RKO (cell line): ENCODE data around the gene UTP4.

ENCODE experiments used
- DNase-seq: peaks from one replicate; pipeline ENCODE4 v3.0.0-alpha.2; 2016; ENCODE audit warnings: low spot score

UTP4 gene

DNA sequence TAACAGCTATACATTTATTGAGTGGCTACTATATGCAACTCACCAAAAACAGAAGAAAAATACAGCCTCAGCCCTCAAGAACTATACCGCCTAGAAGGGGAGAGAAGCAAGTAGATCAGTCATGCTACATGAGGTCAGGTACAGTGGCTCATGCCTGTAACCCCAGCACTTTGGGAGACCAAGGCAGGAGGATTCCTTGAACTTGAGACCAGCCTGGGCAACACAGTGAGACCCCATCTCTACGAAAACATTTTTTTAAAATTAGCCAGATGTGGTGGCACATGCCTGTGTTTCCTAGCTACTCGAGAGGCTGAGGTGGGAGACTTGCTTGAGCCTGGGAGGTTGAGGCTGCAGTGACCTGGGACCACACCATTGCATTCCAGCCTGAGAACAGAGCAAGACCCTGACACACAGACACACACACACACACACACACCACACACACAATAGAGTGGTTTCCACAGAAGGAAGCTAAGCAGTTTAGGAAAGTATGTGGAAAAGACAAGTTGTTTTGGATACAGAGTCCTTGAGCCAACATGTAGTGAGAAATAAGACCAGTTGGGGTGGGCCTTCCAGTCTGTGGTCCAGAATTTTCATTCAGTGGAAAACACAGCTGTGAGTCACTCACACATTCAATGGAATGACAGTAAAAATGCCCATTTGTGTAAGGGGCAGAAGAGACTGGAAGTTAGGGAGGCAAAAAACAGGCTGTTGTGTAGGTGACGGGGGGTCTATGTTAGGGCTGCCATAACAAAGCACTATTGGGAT lies 43.8 kb downstream of the UTP4 start:
- DNase-seq: no peak

DNA sequence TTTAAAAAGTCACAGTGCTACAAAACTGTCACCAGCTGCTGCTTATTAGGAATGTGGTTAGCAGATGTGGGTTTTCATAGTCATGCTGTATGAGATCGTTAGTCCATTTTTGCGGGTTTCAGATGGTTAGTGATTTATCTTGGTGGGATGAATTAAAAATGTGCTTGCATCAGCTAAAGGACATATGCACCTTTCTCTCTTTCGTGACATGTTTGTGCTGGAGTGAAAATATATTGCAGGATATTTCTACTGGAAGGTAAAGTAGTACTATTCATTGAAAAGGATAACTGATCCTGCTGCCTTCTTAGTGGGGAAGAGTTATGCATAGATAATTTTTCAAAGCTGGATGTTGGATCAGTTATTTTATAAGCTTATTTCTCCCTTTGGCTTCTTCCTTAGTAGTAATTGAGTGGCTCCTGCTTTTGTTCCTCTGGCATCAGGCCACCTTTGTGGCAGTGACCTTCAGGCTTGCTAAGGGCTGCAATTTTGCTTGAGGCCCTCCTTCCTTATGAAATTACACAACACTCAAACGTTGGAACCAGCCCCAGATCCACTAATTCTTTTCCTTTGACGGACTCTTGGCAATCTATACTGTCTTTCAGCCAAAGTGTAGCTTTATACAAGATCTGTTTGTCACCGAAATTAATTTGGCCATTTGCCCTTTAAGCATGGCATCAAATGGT lies 47.0 kb downstream of the UTP4 start:
- no peak for DNase-seq

DNA sequence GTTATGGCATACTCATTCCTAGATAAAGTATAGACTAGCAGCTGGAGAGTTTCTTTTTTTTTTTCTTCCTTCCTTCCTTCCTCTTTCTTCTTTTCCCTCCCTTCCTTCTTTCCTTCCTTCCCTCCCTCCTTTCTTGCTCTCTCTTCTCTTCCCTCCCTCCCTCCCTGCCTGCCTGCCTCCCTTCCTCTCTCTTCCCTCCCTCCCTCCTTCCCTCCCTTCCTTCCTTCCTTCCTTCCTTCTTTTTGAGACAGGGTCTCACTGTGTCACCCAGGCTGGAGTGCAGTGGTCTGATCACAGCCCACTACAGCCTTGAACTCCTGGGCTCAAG lies 47.5 kb downstream of the UTP4 start:
- DNase-seq: no peak

DNA sequence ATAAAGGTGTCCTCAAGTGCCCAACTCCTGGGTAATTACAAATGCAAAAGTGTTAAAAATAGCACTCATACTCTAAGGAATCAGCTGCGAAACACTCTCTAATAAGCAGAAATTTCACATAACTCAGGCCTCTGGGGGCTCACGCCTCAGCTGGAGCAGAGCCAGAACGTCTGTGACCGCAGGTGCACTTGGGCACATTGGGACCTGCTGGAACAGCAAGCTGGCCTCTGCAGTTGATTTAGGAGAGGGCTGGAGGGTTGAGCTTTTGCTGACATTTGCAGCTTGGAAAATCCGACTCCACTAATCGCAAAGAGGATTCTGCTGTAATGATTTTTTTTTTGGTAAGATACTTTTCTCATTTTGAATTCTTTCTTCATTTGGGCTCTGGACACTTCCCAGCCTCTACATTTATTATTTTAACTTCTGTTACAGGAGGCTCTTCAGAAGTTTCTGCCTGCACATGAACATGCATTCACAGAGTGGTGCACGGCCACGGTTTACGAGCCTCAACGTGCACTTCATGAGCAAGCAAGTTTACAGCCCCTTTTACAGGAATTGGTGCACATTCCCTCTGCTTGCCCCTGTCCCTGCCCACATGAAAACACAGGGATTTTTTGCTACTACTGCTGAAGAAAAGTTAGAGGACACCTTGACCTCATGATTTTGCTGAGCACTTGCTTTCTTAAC lies 50.4 kb downstream of the UTP4 start:
- no peak for DNase-seq

DNA sequence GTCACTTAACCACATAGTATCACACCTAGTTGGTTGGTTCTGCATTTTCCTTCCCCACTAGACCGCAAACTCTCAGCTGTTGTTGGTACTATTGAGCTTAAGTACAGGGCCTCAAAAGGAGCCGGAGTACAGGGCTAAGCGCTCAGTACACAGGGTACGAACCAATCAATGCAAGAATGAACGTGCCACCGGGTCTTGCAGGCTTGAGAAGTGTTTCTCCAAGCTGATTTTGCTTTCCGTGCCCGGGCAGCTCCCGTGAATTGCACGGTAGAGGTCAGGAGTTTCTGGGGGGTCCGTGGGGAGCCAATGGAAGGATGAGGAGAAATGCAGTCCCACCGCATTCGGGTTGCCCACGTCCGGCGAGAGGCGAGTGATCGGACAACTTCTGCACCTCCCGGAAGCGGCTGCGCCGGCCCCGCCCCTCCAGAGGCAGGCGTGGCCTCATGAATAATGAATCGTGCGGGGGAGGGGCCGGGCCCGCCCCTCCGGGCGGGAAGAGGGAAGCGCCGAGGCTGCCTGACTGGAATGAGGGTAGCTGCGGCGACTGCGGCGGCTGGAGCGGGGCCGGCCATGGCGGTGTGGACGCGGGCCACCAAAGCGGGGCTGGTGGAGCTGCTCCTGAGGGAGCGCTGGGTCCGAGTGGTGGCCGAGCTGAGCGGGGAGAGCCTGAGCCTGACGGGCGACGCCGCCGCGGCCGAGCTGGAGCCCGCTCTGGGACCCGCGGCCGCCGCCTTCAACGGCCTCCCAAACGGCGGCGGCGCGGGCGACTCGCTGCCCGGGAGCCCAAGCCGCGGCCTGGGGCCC lies 54.4 kb downstream of the UTP4 start, which contains the start of gene SNTB2:
Gene SNTB2, plus strand, starts transcription at position 523 of the 804 bp plus-strand sequence. Its CDS starts 3 bp downstream, at position 526.
- DNase-seq: peak; percentile 91

DNA sequence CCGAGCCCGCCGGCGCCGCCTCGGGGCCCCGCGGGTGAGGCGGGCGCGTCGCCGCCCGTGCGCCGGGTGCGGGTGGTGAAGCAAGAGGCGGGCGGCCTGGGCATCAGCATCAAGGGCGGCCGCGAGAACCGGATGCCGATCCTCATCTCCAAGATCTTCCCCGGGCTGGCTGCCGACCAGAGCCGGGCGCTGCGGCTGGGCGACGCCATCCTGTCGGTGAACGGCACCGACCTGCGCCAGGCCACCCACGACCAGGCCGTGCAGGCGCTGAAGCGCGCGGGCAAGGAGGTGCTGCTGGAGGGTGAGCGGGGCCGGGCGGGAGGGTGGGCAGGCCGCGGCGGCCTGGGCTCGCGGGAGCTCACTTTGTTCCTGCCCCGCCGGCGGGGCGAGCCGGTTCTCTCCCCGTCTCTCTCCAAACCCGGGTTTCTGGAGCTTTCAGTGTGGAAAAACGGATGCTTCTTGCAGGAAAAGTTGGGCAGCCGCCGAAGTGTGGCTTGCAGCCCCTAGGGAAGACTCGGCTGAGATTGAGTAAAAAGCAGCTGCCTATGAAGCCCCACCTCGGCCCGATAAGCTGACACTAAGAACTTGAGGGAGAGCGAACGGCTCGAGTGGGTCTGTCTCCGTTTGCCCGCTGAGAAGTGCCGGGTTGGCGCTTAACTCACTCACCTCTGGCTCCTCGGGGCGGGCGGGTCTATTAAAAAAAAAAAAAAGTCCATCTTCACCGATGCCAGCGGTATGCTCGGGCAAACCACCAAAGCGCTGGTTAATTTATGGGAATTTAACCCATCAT lies 55.2 kb downstream of the UTP4 start:
- DNase-seq: peak; percentile 59

DNA sequence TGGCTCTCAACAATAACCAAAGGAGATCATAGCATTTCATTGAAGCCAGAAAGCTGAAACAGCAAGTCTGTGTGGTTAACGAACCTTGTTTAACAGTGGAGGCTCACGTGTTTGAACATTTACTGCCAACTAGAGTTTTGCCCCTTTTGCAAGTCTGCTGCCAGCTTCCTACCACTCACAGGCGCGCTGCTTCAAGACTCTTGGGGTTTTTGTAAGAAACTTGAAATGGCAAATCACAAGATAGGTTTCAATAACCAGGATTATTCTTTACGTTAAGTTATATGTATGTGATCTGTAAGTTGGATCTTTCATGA lies 55.7 kb downstream of the UTP4 start:
- DNase-seq: peak; percentile 68

DNA sequence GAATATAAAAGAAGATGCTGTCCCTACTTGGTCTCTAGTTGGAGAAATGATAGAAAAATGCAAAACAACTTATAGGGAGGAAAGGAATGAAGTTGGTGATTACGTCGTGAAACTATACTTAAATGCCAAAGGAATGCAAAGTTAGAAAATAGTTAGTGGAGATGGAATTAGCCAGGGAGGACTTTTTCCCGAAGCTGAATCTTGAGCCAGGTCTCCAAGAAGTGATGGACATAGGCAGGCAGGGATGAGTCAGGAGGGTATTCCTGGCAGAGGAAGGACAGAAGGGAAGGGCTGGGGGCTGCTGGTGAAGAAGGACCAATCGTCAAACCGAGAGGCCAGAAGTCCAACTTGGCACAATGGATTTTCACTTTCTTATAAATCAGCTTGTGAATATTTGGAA lies 56.3 kb downstream of the UTP4 start:
- peak; percentile 50 for DNase-seq

DNA sequence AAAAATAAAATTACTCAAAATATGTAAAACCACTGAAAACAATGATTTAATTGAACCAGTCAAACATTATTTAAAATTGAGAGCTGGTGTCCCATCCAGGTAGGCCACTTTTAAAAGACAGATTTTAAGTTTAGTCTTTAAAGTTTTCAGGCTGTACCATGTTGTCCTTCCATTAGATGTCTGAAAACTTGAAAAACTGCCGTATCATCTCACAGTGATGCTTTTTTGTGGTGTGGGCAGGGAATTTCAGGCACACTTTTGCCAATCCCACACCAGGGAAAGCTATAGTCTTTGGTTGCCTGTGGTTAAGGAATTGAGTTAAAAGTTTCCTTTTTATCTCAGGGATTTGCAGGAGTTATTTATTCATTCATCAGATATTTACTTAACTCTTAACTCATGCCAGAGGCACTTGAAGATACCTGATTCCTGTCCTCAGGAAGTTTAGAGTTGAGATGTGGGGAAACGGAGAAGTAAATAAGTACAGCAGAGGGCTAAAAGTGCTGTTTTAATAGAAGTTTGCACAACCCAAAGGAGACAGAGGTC lies 57.7 kb downstream of the UTP4 start:
- DNase-seq: no peak

DNA sequence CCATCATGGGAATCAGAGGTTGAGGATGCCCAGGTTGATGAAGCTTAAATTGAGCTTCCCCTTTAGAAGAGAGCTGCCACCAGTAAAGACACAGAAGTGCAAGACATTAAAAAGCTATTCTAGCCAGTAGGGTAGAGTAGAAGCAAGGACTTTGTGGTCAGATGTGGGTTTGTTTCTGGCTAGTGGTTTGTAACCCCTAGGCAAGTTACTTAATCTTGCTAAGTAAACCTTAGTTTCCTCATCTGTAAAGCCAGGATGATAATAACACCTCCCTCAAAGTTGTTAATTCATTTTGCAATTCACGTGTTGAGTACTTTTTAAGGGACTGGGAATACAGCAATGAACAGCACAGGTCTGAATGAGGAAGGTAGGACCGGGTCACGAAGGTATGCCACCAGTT lies 58.1 kb downstream of the UTP4 start:
- no peak for DNase-seq

DNA sequence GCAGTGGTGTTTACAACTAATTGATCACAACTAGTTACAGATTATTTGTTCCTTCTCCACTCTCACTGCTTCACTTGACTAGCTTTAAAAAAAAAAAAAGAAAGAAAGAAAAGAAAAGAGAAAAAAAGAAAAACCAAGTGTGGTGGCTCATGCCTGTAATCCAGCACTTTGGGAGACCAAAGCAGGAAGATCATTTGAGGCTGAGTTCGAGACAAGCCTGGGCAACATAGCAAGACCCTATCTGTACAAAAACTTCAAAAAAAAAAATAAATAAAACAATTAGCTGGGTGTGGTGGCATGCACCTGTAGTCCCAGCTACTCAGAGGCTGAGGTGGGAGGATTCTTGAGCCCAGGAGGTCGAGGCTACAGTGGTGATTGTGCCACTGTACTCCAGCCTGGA lies 58.7 kb downstream of the UTP4 start:
- no peak for DNase-seq

DNA sequence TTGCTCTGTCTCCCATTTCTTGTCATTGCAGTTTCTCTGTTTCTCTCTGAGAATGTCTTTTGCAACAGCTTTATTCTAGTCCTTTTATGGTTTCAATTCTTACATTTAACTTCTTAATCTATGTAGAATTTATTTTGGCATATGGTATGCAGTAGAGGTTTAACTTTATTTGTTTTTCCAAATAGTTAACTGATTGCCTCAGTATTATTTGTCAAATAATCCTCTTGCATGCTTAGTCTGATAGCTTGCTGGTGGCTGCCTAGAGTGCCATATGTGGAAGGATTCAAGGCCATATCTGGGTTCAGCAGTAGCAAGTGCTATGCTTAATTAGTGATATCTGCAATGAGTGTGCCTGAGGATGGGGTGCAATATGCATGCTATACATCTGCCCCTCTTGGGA lies 61.4 kb downstream of the UTP4 start:
- no peak for DNase-seq

DNA sequence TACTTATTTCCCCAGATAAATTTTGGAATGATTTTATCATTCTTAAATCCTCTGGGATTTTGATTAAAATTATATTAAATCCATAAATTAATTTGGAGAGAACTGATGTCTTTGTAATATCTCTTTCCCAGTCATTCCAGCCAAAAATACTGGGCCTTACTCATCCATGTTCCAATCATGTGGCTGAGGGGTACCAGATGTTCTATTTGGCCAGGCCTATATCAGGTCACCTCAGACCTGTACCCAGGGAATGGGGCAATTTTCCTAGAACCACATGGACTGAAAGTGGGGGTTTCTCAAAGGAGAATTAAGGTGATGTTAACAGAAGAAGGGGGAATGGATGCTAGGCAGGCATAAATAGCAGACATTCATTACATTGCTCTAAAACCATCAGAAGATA lies 62.0 kb downstream of the UTP4 start:
- DNase-seq: no peak

DNA sequence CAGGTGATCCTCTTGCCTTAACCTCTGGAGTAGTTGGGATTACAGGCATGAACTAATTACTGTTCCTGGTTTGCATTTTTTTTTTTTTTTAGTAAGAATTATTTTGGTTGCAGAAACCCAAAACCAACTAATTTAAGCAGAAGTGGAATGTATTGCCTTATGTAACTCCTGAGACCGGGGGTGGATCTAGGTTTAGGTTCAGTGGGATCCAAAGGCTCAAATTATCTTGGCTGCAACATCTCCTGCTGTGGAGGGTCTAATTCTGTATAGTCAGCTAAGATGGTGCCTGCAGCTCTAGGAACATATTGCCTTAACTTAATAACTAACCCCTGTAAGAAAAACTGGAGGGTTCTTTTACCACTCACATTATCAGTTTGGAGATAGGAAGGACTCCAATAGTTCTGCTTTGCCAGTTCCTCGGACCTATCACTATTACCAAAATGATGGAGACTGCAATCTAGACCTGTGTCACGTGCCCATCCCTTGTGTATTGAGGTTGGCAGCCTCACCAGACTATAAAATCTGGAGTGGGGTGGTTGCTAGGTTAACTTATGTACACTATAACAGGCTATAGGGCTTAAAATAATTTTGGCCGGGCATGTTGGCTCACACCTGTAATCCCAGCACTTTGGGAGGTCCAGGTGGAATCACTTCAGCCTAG lies 63.0 kb downstream of the UTP4 start:
- no peak for DNase-seq

DNA sequence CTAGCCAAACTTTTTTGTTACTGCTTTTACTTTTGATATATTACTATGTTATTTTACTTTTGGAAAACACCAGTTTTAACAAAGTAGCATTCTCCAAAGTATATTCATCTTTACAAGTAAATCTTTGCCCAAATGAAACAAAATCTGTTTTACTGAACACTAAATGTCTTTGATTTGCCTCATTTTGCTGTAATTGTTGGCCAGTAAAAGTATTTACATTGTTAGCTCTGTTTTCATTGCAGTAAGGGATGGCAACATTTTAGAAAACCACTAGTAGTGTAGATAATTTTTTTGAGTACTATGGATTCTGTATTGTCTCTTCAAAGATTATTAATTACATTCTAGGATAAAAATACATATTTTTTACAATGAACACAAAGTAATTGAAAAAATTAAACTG lies 65.1 kb downstream of the UTP4 start:
- DNase-seq: no peak

DNA sequence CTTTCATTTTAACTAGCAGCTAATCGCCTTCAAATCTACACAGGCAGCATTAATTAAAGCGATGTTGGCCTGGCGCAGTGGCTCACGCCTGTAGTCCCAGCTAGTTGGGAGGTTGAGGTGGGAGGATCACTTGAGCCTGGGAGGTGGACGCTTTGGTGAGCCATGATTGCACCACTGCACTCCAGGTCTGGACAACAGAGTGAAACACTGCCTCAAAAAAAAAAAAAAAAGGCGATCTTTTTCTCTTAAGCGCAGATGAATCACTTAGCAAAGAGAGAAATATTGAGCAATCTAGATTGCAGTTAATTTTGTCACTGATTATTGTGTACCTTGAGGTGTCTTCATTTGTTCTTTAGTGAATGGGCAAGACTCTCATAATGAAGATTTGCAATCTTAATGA lies 66.9 kb downstream of the UTP4 start:
- DNase-seq: peak; percentile 24

DNA sequence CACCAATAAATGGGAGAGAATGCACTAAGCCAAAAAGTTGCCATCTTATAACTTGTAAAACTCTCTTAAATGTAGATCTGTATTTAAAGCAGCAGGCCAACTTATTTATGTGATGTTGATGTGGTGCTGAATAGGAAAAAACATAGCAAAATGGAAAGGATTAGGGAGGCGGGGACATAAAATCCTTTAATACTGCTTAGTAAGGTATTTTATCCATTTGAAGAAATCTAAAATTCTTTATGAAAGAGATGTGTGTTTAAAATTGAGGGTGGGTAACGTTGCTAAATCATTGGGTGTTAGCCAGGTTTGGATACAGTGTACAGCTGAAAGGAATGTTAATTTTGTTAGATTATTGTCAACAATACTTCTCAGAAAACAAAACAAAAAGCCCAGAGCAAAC lies 68.8 kb downstream of the UTP4 start:
- DNase-seq: no peak

DNA sequence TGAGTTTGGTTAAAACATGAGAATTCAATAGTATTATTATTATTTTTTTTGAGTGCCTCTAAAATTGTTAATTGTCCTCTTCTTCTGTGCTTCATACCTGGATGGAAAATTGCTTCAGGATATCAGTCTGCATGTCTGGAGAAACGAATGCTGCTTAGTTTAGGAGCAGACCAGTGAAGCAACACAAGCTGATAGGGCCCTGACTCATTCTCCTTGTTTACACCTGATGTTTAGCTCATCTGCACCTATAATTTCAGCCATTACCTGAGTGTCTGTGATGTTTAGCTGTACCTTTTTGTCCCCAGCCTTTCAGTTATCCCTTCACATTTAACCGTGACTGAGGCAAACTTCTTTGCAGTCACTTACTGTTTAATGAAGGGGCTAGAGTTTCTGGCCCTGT lies 69.3 kb downstream of the UTP4 start:
- DNase-seq: no peak

DNA sequence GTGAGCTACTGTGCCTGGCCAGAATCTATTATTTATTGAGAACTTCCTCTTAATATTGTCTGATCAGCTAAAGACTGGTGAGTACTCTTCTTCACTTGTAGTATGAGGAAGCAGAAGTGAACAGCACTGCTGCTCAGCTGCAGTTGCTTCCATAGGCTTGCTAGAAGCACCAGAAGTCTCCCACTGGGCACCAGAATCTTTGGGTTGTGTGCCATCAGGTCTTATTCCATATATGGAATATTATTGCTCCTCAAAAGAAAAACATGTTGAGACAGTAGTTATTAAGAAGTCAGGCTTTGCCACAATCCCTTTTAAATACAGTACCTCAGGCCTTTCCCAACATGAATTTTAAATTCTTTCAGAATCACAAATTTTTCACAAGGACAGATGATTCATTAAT lies 71.7 kb downstream of the UTP4 start:
- no peak for DNase-seq

DNA sequence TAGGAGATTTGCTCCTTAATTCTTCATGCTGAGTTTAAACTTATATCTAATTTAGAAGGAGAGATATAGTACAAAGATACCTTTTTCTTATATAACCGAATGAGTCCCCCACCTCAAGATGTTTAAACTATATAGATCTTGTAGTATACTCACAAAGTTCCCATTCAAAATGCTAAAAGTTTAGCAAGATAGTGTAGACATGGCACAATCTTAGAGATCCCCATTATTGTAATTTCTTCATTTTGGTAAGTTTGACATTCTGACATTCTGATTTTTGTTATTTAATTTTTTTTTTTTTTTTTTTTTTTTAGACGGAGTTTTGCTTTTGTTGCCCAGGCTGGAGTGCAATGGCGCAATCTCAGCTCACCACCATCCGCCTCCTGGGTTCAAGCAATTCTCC lies 77.3 kb downstream of the UTP4 start:
- no peak for DNase-seq

DNA sequence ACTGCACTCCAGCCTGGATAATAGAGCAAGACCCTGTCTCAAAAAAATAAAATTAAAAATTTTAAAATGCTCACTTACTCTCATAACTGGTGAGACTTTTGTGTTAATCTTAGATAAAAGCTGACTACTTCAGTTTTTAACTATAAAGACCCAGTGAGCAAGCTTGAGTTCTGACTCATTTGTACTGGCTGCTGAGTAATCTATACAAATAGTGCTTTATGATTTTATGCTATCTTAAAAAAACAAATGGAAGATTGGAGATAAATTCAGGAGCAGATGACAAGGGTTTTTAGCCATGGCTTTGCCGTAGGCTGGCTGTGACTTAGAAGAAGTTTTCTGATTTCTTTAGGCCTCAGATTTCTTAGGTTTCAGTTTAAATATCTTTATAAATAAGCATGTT lies 85.0 kb downstream of the UTP4 start:
- DNase-seq: peak; percentile 66
